CD4-positive, alpha-beta T cell (primary cell): Measurements from ENCODE around the gene MACROD2. TPM values are rescaled to one million over a fixed set of nuclear protein-coding genes. Genes with fewer than 3 reads are reported as not detected.

Experiments used
- ATAC-seq: fragments of 200-7000 bp; cut with Tn5 transposase; one replicate; pipeline ENCODE4 v1.10.0; 2022; ENCODE audit warnings: mild to moderate bottlenecking; ENCODE audit not compliant: poor library complexity
- CTCF ChIA-PET: fragments of 350-600 bp; sonication (Branson Sonifier 250); formaldehyde crosslinking; loops from one replicate; lab custom pipeline; 2021; ENCODE audit warnings: antibody characterized with exemption, inconsistent platforms; lab: Charles Lee
- POLR2A ChIA-PET: fragments of 350-600 bp; sonication (Branson Sonifier 250); formaldehyde crosslinking; loops from one replicate; lab custom pipeline; 2021; ENCODE audit warnings: antibody characterized with exemption, inconsistent platforms; lab: Charles Lee
- DNase-seq, 14 experiments: peaks; one replicate each; pipeline ENCODE4 v3.0.0-alpha.2; 2013 to 2020; ENCODE audit warnings: mixed read lengths in 2 of 14
- H3K27ac ChIP-seq, 2 donors: one replicate each; pipeline versions ENCODE4 v1.5.1 to v1.7.0; 2013; ENCODE audit warnings: low read length in 2 of 2, low read depth in 1 of 2, mild to moderate bottlenecking in 1 of 2
- H3K27me3 ChIP-seq, 2 experiments: 1 replicate in 1 of 2; 2 replicates in 1 of 2; pipeline versions ENCODE4 v1.6.1 to v1.7.0; 2013; ENCODE audit warnings: low read length in 2 of 2, control low read depth in 1 of 2, mild to moderate bottlenecking in 1 of 2, moderate library complexity in 1 of 2; ENCODE audit not compliant: insufficient read depth in 2 of 2, control insufficient read depth in 1 of 2
- H3K36me3 ChIP-seq: one replicate; pipeline ENCODE4 v1.6.1; 2013; ENCODE audit warnings: low read length, control low read depth; ENCODE audit not compliant: insufficient read depth
- H3K4me1 ChIP-seq: one replicate; pipeline ENCODE4 v1.6.1; 2013; ENCODE audit warnings: low read length, control low read depth; ENCODE audit not compliant: insufficient read depth
- H3K4me3 ChIP-seq: one replicate; pipeline ENCODE4 v1.5.1; 2013; ENCODE audit warnings: mild to moderate bottlenecking, low read length, moderate library complexity
- H3K9me3 ChIP-seq, 2 experiments: 1 replicate in 1 of 2; 2 replicates in 1 of 2; pipeline versions ENCODE4 v1.6.1 to v1.7.0; 2013; ENCODE audit warnings: low read length in 2 of 2, mild to moderate bottlenecking in 2 of 2, control low read depth in 1 of 2, moderate library complexity in 1 of 2; ENCODE audit not compliant: control insufficient read depth in 1 of 2, insufficient read depth in 1 of 2
- H3K27ac Mint-ChIP-seq: one replicate; pipeline ENCODE4 v1.8.0; 2020; ENCODE audit warnings: mixed read lengths
- H3K27me3 Mint-ChIP-seq: one replicate; pipeline ENCODE4 v1.8.0; 2021; ENCODE audit warnings: mixed read lengths
- H3K36me3 Mint-ChIP-seq: one replicate; pipeline ENCODE4 v1.8.0; 2021; ENCODE audit warnings: low read depth, mixed read lengths
- H3K4me1 Mint-ChIP-seq: one replicate; pipeline ENCODE4 v1.8.0; 2021; ENCODE audit warnings: low read depth, mixed read lengths
- H3K4me3 Mint-ChIP-seq: one replicate; pipeline ENCODE4 v1.8.0; 2020; ENCODE audit warnings: mild to moderate bottlenecking, mixed read lengths
- H3K9me3 Mint-ChIP-seq: one replicate; pipeline ENCODE4 v1.8.0; 2020; ENCODE audit warnings: mixed read lengths
- CTCF ChIP-seq: fragments of 200-600 bp; IDR thresholded peaks from one replicate; pipeline ENCODE4 v1.8.0; 2022; ENCODE audit warnings: antibody characterized with exemption, mild to moderate bottlenecking
- intact Hi-C, 2 experiments: fragments of 100-400 bp; cut with DNase I in 1 of 2; cut with micrococcal nuclease in 1 of 2; formaldehyde crosslinking; loops; one replicate each; pipeline versions ENCODE4 v1.15.1 to v1.9.0; 2023 to 2025; cut with DNase I, micrococcal nuclease
- total RNA-seq, 174 experiments: library from RNA in 2 of 174; stranded (reverse) in 2 of 174; gene quantifications; one replicate each; pipeline ENCODE4 v1.2.3 and lab custom pipeline; 2021 to 2026

The MACROD2 gene
- total RNA-seq, 2 experiments from 2014 or later = not detected

GRCh38 chr20:16004108-16004854 lies 2009.0 kb downstream of the MACROD2 start:
- ChIA-PET POLR2A (no interaction called here), CTCF (no interaction called here)
- Mint-ChIP-seq H3K27me3 (no peaks in the 10 kb centered on the region), H3K9me3 (peaks cover 2% of the 10 kb centered on the region), H3K4me3 (no peak overlapping the region), H3K27ac (no peak overlapping the region), H3K36me3 (no peaks in the 10 kb centered on the region), H3K4me1 (no peaks in the 10 kb centered on the region)
- H3K4me1 ChIP-seq = no peaks in the 10 kb centered on the region
- no peak for ATAC-seq
- no peak for DNase-seq
- no peak overlapping the region for H3K27ac ChIP-seq
- no peak for TF ChIP-seq CTCF
- peaks cover 0 to 6% of the 10 kb centered on the region in 2 experiments for H3K9me3 ChIP-seq
- no peaks in the 10 kb centered on the region for H3K36me3 ChIP-seq
- H3K27me3 ChIP-seq = no peaks in the 10 kb centered on the region
- H3K4me3 ChIP-seq = no peak overlapping the region
- intact Hi-C loops = no loop called here

- TF ChIP-seq CTCF = no peak
Measured at GRCh38 chr20:16005021-16005914, 2010.0 kb downstream of the MACROD2 start.

GRCh38 chr20:16005915-16006493 lies 2010.7 kb downstream of the MACROD2 start:
- Mint-ChIP-seq H3K36me3 (no peaks in the 10 kb centered on the region), H3K27me3 (no peaks in the 10 kb centered on the region), H3K9me3 (no peaks in the 10 kb centered on the region), H3K4me3 (no peak overlapping the region), H3K4me1 (no peaks in the 10 kb centered on the region), H3K27ac (no peak overlapping the region)
- DNase-seq = no peak
- intact Hi-C loops = no loop called here
- Histone ChIP-seq H3K36me3 (no peaks in the 10 kb centered on the region), H3K4me1 (no peaks in the 10 kb centered on the region), H3K27ac (no peak overlapping the region), H3K4me3 (no peak overlapping the region), H3K27me3 (no peaks in the 10 kb centered on the region), H3K9me3 (peaks cover 0 to 9% of the 10 kb centered on the region in 2 experiments)
- ChIA-PET CTCF (no interaction called here), POLR2A (no interaction called here)
- no peak for TF ChIP-seq CTCF
- ATAC-seq = no peak

More at GRCh38 chr20:16005021-16005914, 2010.0 kb downstream of the MACROD2 start:
- Histone ChIP-seq H3K4me1 (no peaks in the 10 kb centered on the region), H3K36me3 (no peaks in the 10 kb centered on the region), H3K9me3 (peaks cover 0 to 9% of the 10 kb centered on the region in 2 experiments), H3K4me3 (no peak overlapping the region), H3K27ac (no peak overlapping the region), H3K27me3 (no peaks in the 10 kb centered on the region)
- Mint-ChIP-seq H3K4me1 (no peaks in the 10 kb centered on the region), H3K9me3 (peaks cover 2% of the 10 kb centered on the region), H3K27ac (no peak overlapping the region), H3K36me3 (no peaks in the 10 kb centered on the region), H3K4me3 (no peak overlapping the region), H3K27me3 (no peaks in the 10 kb centered on the region)
- ATAC-seq (no peak), DNase-seq (no peak)
- ChIA-PET CTCF (no interaction called here), POLR2A (no interaction called here)
- intact Hi-C loops = no loop called here
